ENCODE data around the gene PTGR1. TPM values are rescaled to one million over a fixed set of nuclear protein-coding genes. Genes with fewer than 3 reads are reported as not detected.

Gene PTGR1
- total RNA-seq, 4 donors from 2014 or later = 18.6 to 51.4 (median 42.4) TPM

- Histone ChIP-seq H3K4me1 (no peaks in the 10 kb centered on the region), H3K9me3 (no peaks in the 10 kb centered on the region), H3K27me3 (no peaks in the 10 kb centered on the region), H3K36me3 (peaks cover 14% of the 10 kb centered on the region), H3K27ac (no peak overlapping the region), H3K4me3 (no peak overlapping the region)
- no peak for DNase-seq (ENCODE audit: low spot score in 2 of 2)
- no peak for TF ChIP-seq EP300 (IDR thresholded peaks at IDR 0.05)
- TF ChIP-seq CTCF (IDR thresholded peaks at IDR 0.05) = no peak
- no peak for TF ChIP-seq POLR2AphosphoS5 (IDR thresholded peaks at IDR 0.05)
- TF ChIP-seq POLR2A (IDR thresholded peaks at IDR 0.05) = no peak
- WGBS = 88% methylated on average over 8 of the region's 8 CpGs
Measured at GRCh38 chr9:111644195-111644772, 44.8 kb upstream of the PTGR1 start.

- TF ChIP-seq EP300 (IDR thresholded peaks at IDR 0.05) = no peak
- Histone ChIP-seq H3K36me3 (no peaks in the 10 kb centered on the region), H3K4me3 (no peak overlapping the region), H3K27ac (no peak overlapping the region), H3K27me3 (no peaks in the 10 kb centered on the region), H3K4me1 (peaks cover 23% of the 10 kb centered on the region), H3K9me3 (no peaks in the 10 kb centered on the region)
- DNase-seq (ENCODE audit: low spot score in 2 of 2) = no peak
- WGBS = 69% methylated on average over 6 of the region's 6 CpGs
Measured at GRCh38 chr9:111637421-111637950, 38.0 kb upstream of the PTGR1 start.

- TF ChIP-seq CTCF (IDR thresholded peaks at IDR 0.05) (no peak), POLR2A (IDR thresholded peaks at IDR 0.05) (no peak), EP300 (IDR thresholded peaks at IDR 0.05) (no peak), POLR2AphosphoS5 (IDR thresholded peaks at IDR 0.05) (no peak)
- H3K27me3 ChIP-seq = no peaks in the 10 kb centered on the region
- H3K4me3 ChIP-seq = no peak overlapping the region
- H3K27ac ChIP-seq = no peak overlapping the region
- 88% methylated on average over 1 of the region's 1 CpG for WGBS
- H3K36me3 ChIP-seq = no peaks in the 10 kb centered on the region
- no peak for DNase-seq (ENCODE audit: low spot score in 2 of 2)
- H3K9me3 ChIP-seq = no peaks in the 10 kb centered on the region
- peaks cover 39% of the 10 kb centered on the region for H3K4me1 ChIP-seq
Measured at GRCh38 chr9:111634860-111635259, 35.4 kb upstream of the PTGR1 start.

- no peaks in the 10 kb centered on the region for H3K9me3 ChIP-seq
- H3K4me1 ChIP-seq = peaks cover 39% of the 10 kb centered on the region
- TF ChIP-seq POLR2AphosphoS5 (IDR thresholded peaks at IDR 0.05) (no peak), POLR2A (IDR thresholded peaks at IDR 0.05) (no peak), CTCF (IDR thresholded peaks at IDR 0.05) (no peak), EP300 (IDR thresholded peaks at IDR 0.05) (no peak)
- H3K27ac ChIP-seq = no peak overlapping the region
- H3K4me3 ChIP-seq = no peak overlapping the region
- no peaks in the 10 kb centered on the region for H3K27me3 ChIP-seq
- DNase-seq (ENCODE audit: low spot score in 2 of 2) = no peak
- WGBS = 75% methylated on average over 1 of the region's 1 CpG
- H3K36me3 ChIP-seq = no peaks in the 10 kb centered on the region
Measured at GRCh38 chr9:111633389-111633736, 33.9 kb upstream of the PTGR1 start.

GRCh38 chr9:111632695-111633388, 33.4 kb upstream of the PTGR1 start:
- peaks cover 34% of the 10 kb centered on the region for H3K4me1 ChIP-seq
- peak overlapping the region; percentile 82 for H3K4me3 ChIP-seq
- TF ChIP-seq POLR2AphosphoS5 (IDR thresholded peaks at IDR 0.05) (no peak), EP300 (IDR thresholded peaks at IDR 0.05) (no peak)
- H3K36me3 ChIP-seq = no peaks in the 10 kb centered on the region
- no peak overlapping the region for H3K27ac ChIP-seq
- H3K9me3 ChIP-seq = no peaks in the 10 kb centered on the region
- DNase-seq (ENCODE audit: low spot score in 2 of 2) = no peak
- 53% methylated on average over 7 of the region's 7 CpGs for WGBS
- H3K27me3 ChIP-seq = no peaks in the 10 kb centered on the region

GRCh38 chr9:111632060-111632459, 32.6 kb upstream of the PTGR1 start:
- DNase-seq (ENCODE audit: low spot score in 2 of 2) = no peak
- no peaks in the 10 kb centered on the region for H3K9me3 ChIP-seq
- WGBS = 29% methylated on average over 5 of the region's 5 CpGs
- H3K27me3 ChIP-seq = no peaks in the 10 kb centered on the region
- no peak for TF ChIP-seq CTCF (IDR thresholded peaks at IDR 0.05)
- no peak for TF ChIP-seq POLR2A (IDR thresholded peaks at IDR 0.05)
- TF ChIP-seq EP300 (IDR thresholded peaks at IDR 0.05) = no peak
- no peak for TF ChIP-seq POLR2AphosphoS5 (IDR thresholded peaks at IDR 0.05)
- no peaks in the 10 kb centered on the region for H3K36me3 ChIP-seq
- peak overlapping the region; percentile 88 for H3K27ac ChIP-seq
- H3K4me1 ChIP-seq = peaks cover 31% of the 10 kb centered on the region
- H3K4me3 ChIP-seq = peak overlapping the region; percentile 82
